ENCODE measurements around the gene ADCY4. TPM values are rescaled to one million over a fixed set of nuclear protein-coding genes. Genes with fewer than 3 reads are reported as not detected.
A peak's percentile ranks its signal among the peaks of the same experiment; 100 is the strongest.

The ADCY4 gene
- total RNA-seq (10 to 100 TPM in 5 of 7 donors, 1 to 10 TPM in 2; 7.8 to 33.3 (median 11.3) TPM), polyA plus RNA-seq (10 to 100 TPM; 15.0 to 19.7 TPM)
- long read RNA-seq, donor 1, partial matches to known transcripts = 2 of 4 reads
- long read RNA-seq, donor 1, other reads (novel, unspliced or antisense) = 2 of 4 reads
- long read RNA-seq, donor 2, partial matches to known transcripts = 0 of 1 reads
- long read RNA-seq, donor 2, other reads (novel, unspliced or antisense) = 0 of 1 reads
- long read RNA-seq, donor 3, partial matches to known transcripts = 6 of 20 reads
- long read RNA-seq, donor 3, other reads (novel, unspliced or antisense) = 10 of 20 reads

DNA sequence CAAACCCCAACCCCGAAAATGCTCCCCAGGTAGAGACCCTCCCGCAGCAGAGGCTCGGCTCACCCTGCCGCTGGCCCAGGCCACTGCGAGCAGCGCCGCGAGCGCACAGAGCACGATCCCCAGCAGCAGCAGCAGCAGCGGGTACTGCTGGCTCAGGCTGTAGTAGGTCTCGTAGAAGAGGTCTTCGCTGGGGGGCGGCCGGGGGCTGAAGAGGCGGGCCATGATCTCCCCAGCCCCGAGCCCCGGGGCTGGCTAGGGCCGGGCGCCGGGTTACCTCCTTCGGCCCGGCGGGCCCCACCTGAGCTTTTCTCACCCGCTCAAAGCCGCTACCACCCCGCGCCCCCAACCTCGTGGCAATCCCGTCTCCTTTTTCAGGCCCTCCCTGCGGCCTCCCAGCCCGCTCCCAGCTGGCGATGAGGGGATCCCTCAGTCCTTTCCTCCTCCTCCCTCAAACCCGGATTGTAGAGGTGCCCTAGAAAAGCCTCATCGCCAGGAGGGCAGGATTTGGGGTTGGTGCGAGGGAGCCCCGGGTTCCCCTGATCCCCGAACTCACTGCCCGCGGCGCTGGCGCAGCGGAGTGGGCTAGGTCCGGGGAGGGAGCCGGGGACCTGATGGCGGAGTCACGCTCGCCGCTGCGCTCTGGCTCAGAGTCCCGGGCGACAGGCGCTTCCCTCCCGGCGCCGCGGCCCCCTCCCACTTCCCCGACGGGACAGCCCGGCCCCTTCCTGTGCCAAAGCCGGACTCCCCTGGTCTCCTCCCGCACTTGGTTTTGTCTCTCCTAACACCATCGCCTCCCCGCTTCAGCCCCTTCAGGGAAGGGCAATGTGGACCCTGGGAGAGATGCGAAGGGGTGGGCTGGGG lies at the start of gene ADCY4:
Gene ADCY4 (minus strand): TSS at position 641 of the 861 bp plus-strand sequence. CDS start 419 bp downstream, at position 222.
- Histone ChIP-seq H3K27me3 (no peaks in the 10 kb centered on the region), H3K4me1 (ENCODE audit: insufficient read depth) (peaks cover 5% of the 10 kb centered on the region), H3K9me3 (no peaks in the 10 kb centered on the region), H3K27ac (peak within 1 kb of the TSS in 1 of 2 donors; percentile 13), H3K4me3 (peak within 1 kb of the TSS; percentile 17), H3K36me3 (no peaks in the 10 kb centered on the region)
- 4 to 8% (median 5%) methylated on average over 58 to 65 of the region's 65 CpGs for WGBS, 3 donors
- DNase-seq = peak in 1 of 5 donors; percentile 39
- TF ChIP-seq POLR2A (IDR thresholded peaks at IDR 0.05) (no peak), EP300 (IDR thresholded peaks at IDR 0.05) (no peak)
- TF ChIP-seq, protein P1, sequence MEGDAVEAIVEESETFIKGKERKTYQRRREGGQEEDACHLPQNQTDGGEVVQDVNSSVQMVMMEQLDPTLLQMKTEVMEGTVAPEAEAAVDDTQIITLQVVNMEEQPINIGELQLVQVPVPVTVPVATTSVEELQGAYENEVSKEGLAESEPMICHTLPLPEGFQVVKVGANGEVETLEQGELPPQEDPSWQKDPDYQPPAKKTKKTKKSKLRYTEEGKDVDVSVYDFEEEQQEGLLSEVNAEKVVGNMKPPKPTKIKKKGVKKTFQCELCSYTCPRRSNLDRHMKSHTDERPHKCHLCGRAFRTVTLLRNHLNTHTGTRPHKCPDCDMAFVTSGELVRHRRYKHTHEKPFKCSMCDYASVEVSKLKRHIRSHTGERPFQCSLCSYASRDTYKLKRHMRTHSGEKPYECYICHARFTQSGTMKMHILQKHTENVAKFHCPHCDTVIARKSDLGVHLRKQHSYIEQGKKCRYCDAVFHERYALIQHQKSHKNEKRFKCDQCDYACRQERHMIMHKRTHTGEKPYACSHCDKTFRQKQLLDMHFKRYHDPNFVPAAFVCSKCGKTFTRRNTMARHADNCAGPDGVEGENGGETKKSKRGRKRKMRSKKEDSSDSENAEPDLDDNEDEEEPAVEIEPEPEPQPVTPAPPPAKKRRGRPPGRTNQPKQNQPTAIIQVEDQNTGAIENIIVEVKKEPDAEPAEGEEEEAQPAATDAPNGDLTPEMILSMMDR (IDR thresholded peaks at IDR 0.05) = no peak
- intact Hi-C loops (cut with DNase I) = loop anchor here in 3 of 4 donors (5.0 kb wide), 3 partner anchors 98 to 343 kb away; no protein-coding TSS in a partner anchor

DNA sequence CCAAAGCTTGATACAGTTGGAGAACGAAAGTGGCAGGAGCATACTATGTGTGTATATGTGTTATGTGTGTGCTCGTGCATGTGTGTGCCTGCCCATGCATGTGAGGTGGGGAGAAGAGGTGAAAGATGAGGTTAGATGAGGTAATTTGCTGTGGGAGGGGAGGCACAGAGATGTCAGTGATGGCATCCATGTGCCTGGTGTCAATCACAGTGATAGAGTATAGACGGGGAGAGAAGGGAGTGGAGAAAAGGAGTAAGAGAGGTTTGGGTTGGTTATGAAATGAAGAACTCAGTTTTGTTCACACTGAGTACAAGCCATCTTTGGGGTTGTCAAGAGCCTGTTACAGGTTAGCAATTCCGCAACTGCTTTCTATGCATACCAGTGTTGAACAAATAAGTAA lies 49.3 kb upstream of the ADCY4 start:
- no peak for DNase-seq
- no peak for TF ChIP-seq EP300 (IDR thresholded peaks at IDR 0.05)
- no peak for TF ChIP-seq POLR2A (IDR thresholded peaks at IDR 0.05)
- TF ChIP-seq, protein P1 (IDR thresholded peaks at IDR 0.05) = no peak
- Histone ChIP-seq H3K36me3 (no peaks in the 10 kb centered on the region), H3K4me1 (ENCODE audit: insufficient read depth) (peaks cover 2% of the 10 kb centered on the region), H3K27ac (no peak overlapping the region), H3K27me3 (no peaks in the 10 kb centered on the region), H3K9me3 (no peaks in the 10 kb centered on the region), H3K4me3 (no peak overlapping the region)
- intact Hi-C loops (cut with DNase I) = no loop called here
- WGBS, 3 donors = 77 to 89% (median 81%) methylated on average over 4 of the region's 4 CpGs

DNA sequence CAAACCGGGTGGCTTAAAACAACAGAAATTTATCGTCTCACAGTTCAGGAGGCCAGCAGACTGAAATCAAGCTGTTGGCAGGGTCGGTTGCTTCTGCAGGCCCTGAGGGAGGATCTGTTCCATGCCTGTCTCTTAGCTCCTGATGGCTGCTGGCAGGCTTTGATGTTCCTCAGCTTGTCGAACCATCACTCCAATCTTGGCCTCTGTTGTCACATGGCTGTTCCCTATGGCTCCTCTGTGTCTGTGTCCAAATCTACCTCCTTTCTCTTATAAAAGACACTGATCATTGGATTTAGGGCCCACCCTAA lies 47.1 kb upstream of the ADCY4 start:
- H3K27ac ChIP-seq = no peak overlapping the region

DNA sequence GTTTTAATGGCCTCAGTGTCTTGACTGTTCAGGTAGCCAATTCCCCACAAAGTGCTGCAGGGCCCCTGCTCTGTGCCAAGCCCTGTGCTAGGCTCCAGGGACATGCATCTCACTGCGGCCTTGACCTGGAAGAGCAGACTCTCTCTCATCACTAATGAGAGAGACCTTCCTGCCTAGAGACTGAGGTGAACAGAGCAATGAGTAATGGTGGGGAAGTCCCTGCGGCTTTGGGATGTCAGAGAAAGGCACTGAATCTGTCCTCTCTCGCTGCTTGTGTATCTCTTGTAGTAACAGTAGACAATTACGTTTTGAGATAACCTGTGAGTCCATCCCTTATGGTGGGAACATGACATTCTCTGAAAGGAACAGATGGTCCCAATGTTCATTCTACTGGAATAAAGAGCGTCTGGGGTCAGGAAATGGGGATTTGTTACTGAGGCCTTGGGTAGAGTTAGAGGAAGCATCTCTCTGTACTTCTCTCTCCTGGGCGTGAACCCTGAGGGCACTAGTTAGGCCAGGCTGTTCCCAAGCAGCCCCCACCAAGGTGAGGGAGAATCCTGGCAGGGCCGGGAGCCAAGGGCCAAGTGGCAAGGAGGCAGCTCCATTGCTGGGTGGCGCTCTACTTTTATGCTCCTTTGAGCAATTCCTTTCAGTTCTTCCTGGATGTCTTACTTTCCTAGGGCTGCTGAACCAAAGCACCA lies 46.6 kb upstream of the ADCY4 start:
- intact Hi-C loops (cut with DNase I) = no loop called here
- no peak overlapping the region for H3K27ac ChIP-seq
- TF ChIP-seq, protein P1 (IDR thresholded peaks at IDR 0.05) = no peak
- TF ChIP-seq EP300 (IDR thresholded peaks at IDR 0.05) (no peak), POLR2A (IDR thresholded peaks at IDR 0.05) (no peak)
- no peaks in the 10 kb centered on the region for H3K4me1 ChIP-seq (ENCODE audit: insufficient read depth)
- no peaks in the 10 kb centered on the region for H3K9me3 ChIP-seq
- no peak for DNase-seq
- 58 to 74% (median 66%) methylated on average over 8 of the region's 8 CpGs for WGBS, 3 donors
- no peak overlapping the region for H3K4me3 ChIP-seq
- no peaks in the 10 kb centered on the region for H3K27me3 ChIP-seq
- H3K36me3 ChIP-seq = no peaks in the 10 kb centered on the region

More for the DNA sequence above, 47.1 kb upstream of the ADCY4 start:
- Histone ChIP-seq H3K4me1 (ENCODE audit: insufficient read depth) (no peaks in the 10 kb centered on the region), H3K4me3 (no peak overlapping the region), H3K9me3 (no peaks in the 10 kb centered on the region), H3K36me3 (no peaks in the 10 kb centered on the region), H3K27me3 (no peaks in the 10 kb centered on the region)
- TF ChIP-seq EP300 (IDR thresholded peaks at IDR 0.05) (no peak), POLR2A (IDR thresholded peaks at IDR 0.05) (no peak)
- TF ChIP-seq, protein P1 (IDR thresholded peaks at IDR 0.05) = no peak
- WGBS, 3 donors = 24 to 61% (median 52%) methylated on average over 4 of the region's 4 CpGs
- DNase-seq = no peak
- intact Hi-C loops (cut with DNase I) = no loop called here

All from ovary (tissue), 10 donors.